ENCODE data around the gene TENM3.
"Not testable (repeated sequence)": the region's sequence is repeated elsewhere in the genome, so short reads cannot be mapped to it uniquely, and the experiment has no call there.

TENM3 gene

GRCh38 chr4:182367153-182367552, 124.0 kb downstream of the TENM3 start:
- no peak overlapping the region for H3K27ac Mint-ChIP-seq
- no peaks in the 10 kb centered on the region for H3K36me3 Mint-ChIP-seq (ENCODE audit: low read depth)
- no peaks in the 10 kb centered on the region for H3K9me3 Mint-ChIP-seq

GRCh38 chr4:182369211-182369610, 126.0 kb downstream of the TENM3 start:
- Mint-ChIP-seq H3K36me3 (ENCODE audit: low read depth) (no peaks in the 10 kb centered on the region), H3K4me1 (ENCODE audit: low read depth) (no peaks in the 10 kb centered on the region), H3K4me3 (no peak overlapping the region), H3K9me3 (no peaks in the 10 kb centered on the region), H3K27ac (no peak overlapping the region), H3K27me3 (ENCODE audit: low read depth) (no peaks in the 10 kb centered on the region)
- no peak for DNase-seq (ENCODE audit: low spot score)

More at GRCh38 chr4:182367153-182367552, 124.0 kb downstream of the TENM3 start:
- DNase-seq (ENCODE audit: low spot score) = no peak
- H3K27me3 Mint-ChIP-seq (ENCODE audit: low read depth) = no peaks in the 10 kb centered on the region
- H3K4me1 Mint-ChIP-seq (ENCODE audit: low read depth) = no peaks in the 10 kb centered on the region
- no peak overlapping the region for H3K4me3 Mint-ChIP-seq

- Mint-ChIP-seq H3K27me3 (ENCODE audit: low read depth) (no peaks in the 10 kb centered on the region), H3K9me3 (no peaks in the 10 kb centered on the region), H3K27ac (no peak overlapping the region), H3K4me3 (no peak overlapping the region), H3K36me3 (ENCODE audit: low read depth) (no peaks in the 10 kb centered on the region), H3K4me1 (ENCODE audit: low read depth) (no peaks in the 10 kb centered on the region)
- DNase-seq (ENCODE audit: low spot score) = no peak
These were observed 127.3 kb downstream of the TENM3 start for GRCh38 chr4:182370491-182370890.

- Mint-ChIP-seq H3K27ac (no peak overlapping the region), H3K27me3 (ENCODE audit: low read depth) (no peaks in the 10 kb centered on the region), H3K9me3 (no peaks in the 10 kb centered on the region), H3K36me3 (ENCODE audit: low read depth) (no peaks in the 10 kb centered on the region), H3K4me3 (no peak overlapping the region), H3K4me1 (ENCODE audit: low read depth) (no peaks in the 10 kb centered on the region)
- no peak for DNase-seq (ENCODE audit: low spot score)
These were observed 137.6 kb downstream of the TENM3 start for GRCh38 chr4:182380771-182381181.

GRCh38 chr4:182382941-182383340, 139.7 kb downstream of the TENM3 start:
- H3K27me3 Mint-ChIP-seq (ENCODE audit: low read depth) = no peaks in the 10 kb centered on the region
- H3K27ac Mint-ChIP-seq = no peak overlapping the region
- no peaks in the 10 kb centered on the region for H3K36me3 Mint-ChIP-seq (ENCODE audit: low read depth)
- no peak for DNase-seq (ENCODE audit: low spot score)
- H3K9me3 Mint-ChIP-seq = no peaks in the 10 kb centered on the region
- H3K4me1 Mint-ChIP-seq (ENCODE audit: low read depth) = no peaks in the 10 kb centered on the region
- H3K4me3 Mint-ChIP-seq = no peak overlapping the region

GRCh38 chr4:182384631-182385091, 141.5 kb downstream of the TENM3 start:
- Mint-ChIP-seq H3K27me3 (ENCODE audit: low read depth) (no peaks in the 10 kb centered on the region), H3K9me3 (no peaks in the 10 kb centered on the region), H3K4me1 (ENCODE audit: low read depth) (no peaks in the 10 kb centered on the region), H3K4me3 (no peak overlapping the region), H3K27ac (no peak overlapping the region), H3K36me3 (ENCODE audit: low read depth) (no peaks in the 10 kb centered on the region)
- no peak for DNase-seq (ENCODE audit: low spot score)

GRCh38 chr4:182385897-182386296, 142.7 kb downstream of the TENM3 start:
- Mint-ChIP-seq H3K9me3 (no peaks in the 10 kb centered on the region), H3K27me3 (ENCODE audit: low read depth) (no peaks in the 10 kb centered on the region), H3K36me3 (ENCODE audit: low read depth) (no peaks in the 10 kb centered on the region), H3K4me3 (no peak overlapping the region), H3K4me1 (ENCODE audit: low read depth) (no peaks in the 10 kb centered on the region), H3K27ac (no peak overlapping the region)
- DNase-seq (ENCODE audit: low spot score) = no peak

GRCh38 chr4:182386576-182386975, 143.4 kb downstream of the TENM3 start:
- H3K4me3 Mint-ChIP-seq; H3K9me3 Mint-ChIP-seq; DNase-seq (ENCODE audit: low spot score); H3K27ac Mint-ChIP-seq; H3K36me3 Mint-ChIP-seq (ENCODE audit: low read depth); H3K4me1 Mint-ChIP-seq (ENCODE audit: low read depth); H3K27me3 Mint-ChIP-seq (ENCODE audit: low read depth): not testable (repeated sequence)

GRCh38 chr4:182391111-182391684, 148.0 kb downstream of the TENM3 start:
- no peak for DNase-seq (ENCODE audit: low spot score)
- H3K4me3 Mint-ChIP-seq = no peak overlapping the region
- no peaks in the 10 kb centered on the region for H3K4me1 Mint-ChIP-seq (ENCODE audit: low read depth)
- no peaks in the 10 kb centered on the region for H3K36me3 Mint-ChIP-seq (ENCODE audit: low read depth)
- H3K27ac Mint-ChIP-seq = no peak overlapping the region
- H3K27me3 Mint-ChIP-seq (ENCODE audit: low read depth) = no peaks in the 10 kb centered on the region
- no peaks in the 10 kb centered on the region for H3K9me3 Mint-ChIP-seq

GRCh38 chr4:182394181-182394580, 151.0 kb downstream of the TENM3 start:
- no peak for DNase-seq (ENCODE audit: low spot score)
- no peak overlapping the region for H3K27ac Mint-ChIP-seq
- no peaks in the 10 kb centered on the region for H3K27me3 Mint-ChIP-seq (ENCODE audit: low read depth)
- no peaks in the 10 kb centered on the region for H3K4me1 Mint-ChIP-seq (ENCODE audit: low read depth)
- H3K36me3 Mint-ChIP-seq (ENCODE audit: low read depth) = no peaks in the 10 kb centered on the region
- H3K9me3 Mint-ChIP-seq = no peaks in the 10 kb centered on the region
- no peak overlapping the region for H3K4me3 Mint-ChIP-seq

GRCh38 chr4:182400081-182400480, 156.9 kb downstream of the TENM3 start:
- no peaks in the 10 kb centered on the region for H3K9me3 Mint-ChIP-seq
- H3K4me1 Mint-ChIP-seq (ENCODE audit: low read depth) = no peaks in the 10 kb centered on the region
- H3K27ac Mint-ChIP-seq = no peak overlapping the region
- H3K4me3 Mint-ChIP-seq = no peak overlapping the region
- H3K36me3 Mint-ChIP-seq (ENCODE audit: low read depth) = no peaks in the 10 kb centered on the region
- H3K27me3 Mint-ChIP-seq (ENCODE audit: low read depth) = no peaks in the 10 kb centered on the region
- no peak for DNase-seq (ENCODE audit: low spot score)

- H3K36me3 Mint-ChIP-seq (ENCODE audit: low read depth) = no peaks in the 10 kb centered on the region
- H3K27me3 Mint-ChIP-seq (ENCODE audit: low read depth) = no peaks in the 10 kb centered on the region
- no peaks in the 10 kb centered on the region for H3K4me1 Mint-ChIP-seq (ENCODE audit: low read depth)
- no peaks in the 10 kb centered on the region for H3K9me3 Mint-ChIP-seq
- DNase-seq (ENCODE audit: low spot score) = no peak
- no peak overlapping the region for H3K4me3 Mint-ChIP-seq
- H3K27ac Mint-ChIP-seq = no peak overlapping the region
These were observed 157.6 kb downstream of the TENM3 start for GRCh38 chr4:182400790-182401189.

GRCh38 chr4:182404376-182404775, 161.2 kb downstream of the TENM3 start:
- no peak overlapping the region for H3K4me3 Mint-ChIP-seq
- DNase-seq (ENCODE audit: low spot score) = no peak
- H3K4me1 Mint-ChIP-seq (ENCODE audit: low read depth) = no peaks in the 10 kb centered on the region
- no peaks in the 10 kb centered on the region for H3K27me3 Mint-ChIP-seq (ENCODE audit: low read depth)
- no peak overlapping the region for H3K27ac Mint-ChIP-seq
- H3K36me3 Mint-ChIP-seq (ENCODE audit: low read depth) = no peaks in the 10 kb centered on the region
- H3K9me3 Mint-ChIP-seq = no peaks in the 10 kb centered on the region

- no peak for DNase-seq (ENCODE audit: low spot score)
- Mint-ChIP-seq H3K4me3 (no peak overlapping the region), H3K9me3 (no peaks in the 10 kb centered on the region), H3K27ac (no peak overlapping the region), H3K36me3 (ENCODE audit: low read depth) (no peaks in the 10 kb centered on the region), H3K4me1 (ENCODE audit: low read depth) (no peaks in the 10 kb centered on the region), H3K27me3 (ENCODE audit: low read depth) (no peaks in the 10 kb centered on the region)
These were observed 161.9 kb downstream of the TENM3 start for GRCh38 chr4:182405087-182405486.

- H3K27ac Mint-ChIP-seq = no peak overlapping the region
- no peaks in the 10 kb centered on the region for H3K4me1 Mint-ChIP-seq (ENCODE audit: low read depth)
- H3K36me3 Mint-ChIP-seq (ENCODE audit: low read depth) = no peaks in the 10 kb centered on the region
- H3K4me3 Mint-ChIP-seq = no peak overlapping the region
- DNase-seq (ENCODE audit: low spot score) = no peak
- peaks cover 14% of the 10 kb centered on the region for H3K9me3 Mint-ChIP-seq
- H3K27me3 Mint-ChIP-seq (ENCODE audit: low read depth) = no peaks in the 10 kb centered on the region
These were observed 166.1 kb downstream of the TENM3 start for GRCh38 chr4:182409271-182409670.
